PC-3 (cell line): ENCODE data around the gene CREM.

Experiments used
- CTCF ChIP-seq: fragments of 300-600 bp; sonication (generic); conservative IDR thresholded peaks from 2 replicates; pipeline ENCODE4 v1.5.1; 2017; ENCODE audit warnings: antibody characterized with exemption, low read depth, mild to moderate bottlenecking, low read length
- EZH2 ChIP-seq: fragments of 300-600 bp; sonication (generic); IDR thresholded peaks from one replicate; pipeline ENCODE4 v1.6.1; 2017; ENCODE audit warnings: antibody characterized with exemption, mild to moderate bottlenecking, low read length; ENCODE audit not compliant: unreplicated experiment
- EZH2phosphoT487 ChIP-seq: fragments of 300-600 bp; sonication (generic); IDR thresholded peaks from 2 replicates; pipeline ENCODE4 v1.6.1; 2018; ENCODE audit warnings: mild to moderate bottlenecking, antibody characterized with exemption, low read length, borderline replicate concordance

GRCh38 chr10:35225204-35225603, 98.6 kb downstream of the CREM start:
- TF ChIP-seq CTCF (no peak), EZH2 (no peak), EZH2phosphoT487 (no peak)
